ENCODE data around the gene CEP112.

- TF ChIP-seq POLR2A (IDR thresholded peaks at IDR 0.05) (no peak), CTCF (IDR thresholded peaks at IDR 0.05) (no peak), POLR2AphosphoS5 (IDR thresholded peaks at IDR 0.05) (no peak), EP300 (IDR thresholded peaks at IDR 0.05) (no peak)
Measured at GRCh38 chr17:65841089-65841488, 350.8 kb downstream of the CEP112 start.
